GM19035 (cell line): ENCODE measurements around the gene TCF15.
"Not testable (repeated sequence)": the region's sequence is repeated elsewhere in the genome, so short reads cannot be mapped to it uniquely, and the experiment has no call there.

ENCODE experiments used
- ATAC-seq: cut with Tn5 transposase; IDR thresholded peaks from one replicate; pipeline ENCODE4 v1.9.1; 2021; ENCODE audit not compliant: unreplicated experiment

TCF15 gene

DNA sequence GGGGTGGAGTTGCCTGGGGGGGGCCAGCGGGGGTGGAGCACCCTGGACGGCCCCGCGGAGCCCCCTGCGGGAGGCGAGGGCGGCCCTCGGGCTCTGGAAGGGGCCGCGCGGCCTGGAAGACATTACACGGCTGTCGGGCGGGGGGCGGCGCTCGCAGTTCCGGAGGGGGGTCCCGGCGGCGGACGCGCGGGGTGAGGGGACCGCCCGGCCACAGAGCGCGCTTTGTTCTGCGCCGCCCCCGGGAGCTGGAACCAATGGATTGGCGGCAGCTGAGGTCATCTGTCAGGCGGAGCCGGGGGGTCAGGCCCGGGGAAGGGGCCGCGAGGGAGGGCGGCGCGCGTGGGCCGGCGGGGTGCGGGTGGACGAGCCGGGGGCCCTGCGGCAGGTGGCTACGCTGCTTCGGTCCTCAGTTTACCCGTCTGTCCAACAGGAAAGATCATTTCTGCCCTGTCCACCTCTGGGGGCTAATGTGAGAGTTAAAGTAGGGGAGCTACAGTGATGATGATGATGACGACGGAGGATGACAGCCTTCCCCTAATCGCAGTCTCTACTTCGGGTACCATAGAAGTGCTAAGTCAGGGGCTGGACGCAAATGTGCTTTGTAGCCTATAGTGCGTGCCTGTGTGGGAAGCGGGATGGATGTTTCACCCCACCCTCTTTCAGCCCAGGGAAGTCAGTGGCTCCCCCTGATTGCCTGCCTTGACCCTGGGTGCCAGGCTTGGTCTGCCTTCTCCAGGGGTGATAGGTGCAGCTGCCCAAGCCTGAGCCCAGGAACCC, 32.5 kb upstream of the TCF15 start:
- no peak for ATAC-seq

DNA sequence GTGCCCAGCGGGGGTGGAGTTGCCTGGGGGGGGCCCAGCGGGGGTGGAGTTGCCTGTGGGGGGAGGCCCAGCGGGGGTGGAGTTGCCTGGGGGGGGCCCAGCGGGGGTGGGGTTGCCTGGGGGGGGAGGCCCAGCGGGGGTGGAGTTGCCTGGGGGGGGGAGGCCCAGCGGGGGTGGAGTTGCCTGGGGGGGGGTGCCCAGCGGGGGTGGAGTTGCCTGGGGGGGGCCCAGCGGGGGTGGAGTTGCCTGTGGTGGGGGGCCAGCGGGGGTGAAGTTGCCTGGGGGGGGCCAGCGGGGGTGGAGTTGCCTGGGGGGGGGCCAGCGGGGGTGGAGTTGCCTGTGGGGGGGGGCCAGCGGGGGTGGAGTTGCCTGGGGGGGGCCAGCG, 31.9 kb upstream of the TCF15 start:
- not testable (repeated sequence) for ATAC-seq

DNA sequence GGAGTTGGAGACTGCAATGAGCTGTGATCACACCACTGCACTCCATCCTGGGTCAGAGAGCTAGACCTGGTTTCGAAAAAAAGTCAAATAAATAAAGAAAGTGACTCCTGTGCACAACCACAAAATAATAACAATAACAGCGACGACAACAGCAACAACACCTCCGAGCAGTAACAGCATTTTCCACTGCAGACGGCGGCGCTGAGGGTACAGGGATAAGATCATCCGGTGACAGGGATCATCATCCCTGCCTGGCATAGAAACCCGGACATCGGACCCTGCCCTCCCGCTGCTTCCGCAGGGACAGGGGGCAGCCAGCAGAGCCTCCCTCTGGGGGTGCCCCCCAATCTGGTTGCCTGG, 31.4 kb upstream of the TCF15 start:
- ATAC-seq, result no peak

DNA sequence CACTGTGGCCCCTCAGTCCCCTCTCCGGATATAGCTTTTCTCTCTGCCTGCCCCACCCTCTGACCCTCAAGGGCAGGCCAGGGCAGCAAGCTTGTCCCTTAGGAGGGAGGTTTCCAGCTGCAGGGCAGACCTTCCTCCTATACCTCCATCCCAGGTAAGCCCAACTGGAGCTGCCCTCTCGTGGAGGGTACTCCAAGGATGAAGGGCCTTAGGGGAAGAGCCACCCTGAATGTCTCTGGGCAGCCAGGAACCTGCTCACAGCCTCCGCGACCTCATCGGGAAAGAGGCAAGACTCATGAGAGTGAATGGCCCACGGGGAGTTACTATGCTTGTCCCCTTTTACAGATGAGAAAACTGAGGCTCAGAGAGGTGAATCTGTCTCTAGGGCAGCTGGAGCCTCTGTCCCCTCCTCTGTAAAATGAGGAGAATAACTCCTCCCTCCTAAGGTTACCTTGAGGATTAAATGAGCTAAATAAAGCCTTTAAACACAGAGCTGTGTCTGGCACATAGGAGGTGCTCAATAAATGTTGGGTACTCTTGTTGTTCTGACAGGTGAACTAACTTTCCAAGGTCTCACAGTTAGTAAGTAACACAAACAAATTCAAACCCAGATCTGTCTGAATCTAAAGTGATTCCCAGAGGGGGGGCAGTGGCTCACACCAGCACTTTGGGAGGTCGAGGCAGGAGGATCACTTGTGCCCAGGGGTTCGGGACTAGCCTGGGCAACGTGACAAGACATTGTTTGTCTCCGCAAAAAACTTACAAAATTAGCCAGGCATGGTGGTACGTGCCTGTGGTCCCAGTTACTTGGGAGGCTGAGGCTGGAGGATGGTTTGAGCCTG, 30.8 kb upstream of the TCF15 start:
- ATAC-seq, result no peak

DNA sequence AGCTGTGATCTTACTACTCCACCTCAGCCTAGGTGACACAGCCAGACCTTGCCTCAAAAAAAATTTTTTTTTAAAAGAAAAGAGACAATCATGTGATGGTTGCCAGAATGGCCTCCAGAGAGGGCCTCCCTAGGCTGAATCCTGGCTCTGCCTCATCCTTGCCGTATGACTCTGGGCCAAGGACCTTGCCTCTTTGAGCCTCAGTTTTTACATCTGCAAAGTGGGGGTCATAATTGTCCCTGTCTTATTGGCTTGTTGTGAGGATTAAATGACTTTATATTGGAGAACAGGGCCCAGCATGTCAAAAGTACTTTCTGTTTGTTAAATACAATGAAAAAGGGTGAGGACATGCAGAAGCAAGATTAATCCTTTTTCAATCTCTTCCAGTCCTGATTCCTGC, 28.5 kb upstream of the TCF15 start:
- ATAC-seq, result no peak

DNA sequence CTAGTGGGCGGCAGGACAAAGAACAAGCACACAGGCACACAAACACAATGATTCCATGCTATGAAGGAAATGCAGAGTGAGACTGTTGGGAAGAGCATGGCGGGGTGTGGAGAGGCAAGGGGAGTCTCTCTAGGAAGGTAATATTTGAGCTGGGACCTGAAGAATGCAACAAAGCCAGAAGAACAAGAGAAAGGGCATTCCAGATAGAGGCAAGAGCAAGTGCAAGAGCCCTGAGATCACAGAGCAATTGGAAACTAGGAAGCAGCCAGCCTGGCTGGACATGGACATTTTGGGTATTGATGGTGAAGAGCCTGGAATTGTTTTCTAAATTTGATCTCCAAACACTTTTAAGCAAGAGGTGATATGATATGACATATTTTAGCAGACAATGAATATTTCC, 27.4 kb upstream of the TCF15 start:
- no peak for ATAC-seq

DNA sequence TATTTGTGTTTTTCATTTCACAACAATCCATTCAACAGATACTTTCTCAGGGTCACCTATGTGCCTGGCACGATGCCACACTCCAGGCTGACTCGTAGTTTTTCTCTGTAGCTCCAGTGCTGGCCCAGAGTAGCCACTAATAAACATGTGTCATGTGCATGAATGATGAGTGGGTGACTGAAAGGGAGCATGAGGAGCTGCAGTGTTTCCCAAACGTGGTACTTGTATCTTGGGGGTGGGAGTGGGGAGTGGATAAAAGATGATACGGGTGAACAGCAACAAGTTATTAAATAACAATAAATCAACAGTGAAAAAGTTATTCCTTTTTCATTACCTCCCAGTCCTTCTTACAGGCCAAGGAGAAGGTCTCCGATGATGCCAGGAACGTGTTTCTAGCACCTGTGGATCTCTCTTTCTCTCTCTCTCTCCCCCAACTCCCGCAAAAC, 25.8 kb upstream of the TCF15 start:
- no peak for ATAC-seq

GRCh38 chr20:635028-635892, 25.2 kb upstream of the TCF15 start:
- ATAC-seq, result no peak

- ATAC-seq, result no peak
Observed at GRCh38 chr20:634148-634925, 24.2 kb upstream of the TCF15 start.

DNA sequence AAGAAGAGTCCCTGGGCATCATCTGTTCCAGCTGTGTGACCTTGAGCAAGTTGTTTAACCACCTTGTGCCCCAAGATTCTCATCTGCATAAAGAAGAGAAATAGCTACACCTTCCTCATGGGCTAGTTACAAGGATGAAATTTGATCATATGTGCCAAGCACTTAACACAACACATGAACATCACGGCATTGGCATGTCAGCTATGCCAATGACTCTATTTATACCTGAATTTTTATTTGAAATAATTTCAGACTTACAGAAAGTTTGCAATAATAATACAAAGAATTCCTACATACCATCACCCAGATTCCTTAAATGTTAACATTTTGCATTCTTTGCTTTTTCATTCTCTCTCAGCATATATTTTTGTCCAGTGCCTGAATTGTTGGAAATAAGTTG, 21.0 kb upstream of the TCF15 start:
- no peak for ATAC-seq

DNA sequence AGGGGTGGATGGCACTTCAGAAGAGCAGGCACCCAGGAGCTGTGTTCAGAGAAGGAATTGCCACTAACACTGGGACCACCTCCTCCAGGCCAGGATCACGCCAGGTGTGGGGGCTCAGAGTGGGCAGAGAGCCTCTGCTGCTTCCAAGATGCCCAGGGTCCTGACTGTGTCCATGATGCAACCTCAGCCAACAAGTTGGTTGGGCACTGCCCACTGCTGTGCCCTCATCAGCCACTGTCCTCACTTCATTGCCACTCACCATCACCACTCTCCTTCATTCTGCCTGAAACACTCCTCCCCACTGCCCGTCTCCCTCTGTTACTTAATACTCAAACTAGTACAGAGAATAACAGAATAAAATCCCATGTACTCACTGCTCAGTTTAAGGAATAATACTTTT, 16.5 kb upstream of the TCF15 start:
- no peak for ATAC-seq

- ATAC-seq, result no peak
Observed at GRCh38 chr20:625360-625932, 15.3 kb upstream of the TCF15 start.

DNA sequence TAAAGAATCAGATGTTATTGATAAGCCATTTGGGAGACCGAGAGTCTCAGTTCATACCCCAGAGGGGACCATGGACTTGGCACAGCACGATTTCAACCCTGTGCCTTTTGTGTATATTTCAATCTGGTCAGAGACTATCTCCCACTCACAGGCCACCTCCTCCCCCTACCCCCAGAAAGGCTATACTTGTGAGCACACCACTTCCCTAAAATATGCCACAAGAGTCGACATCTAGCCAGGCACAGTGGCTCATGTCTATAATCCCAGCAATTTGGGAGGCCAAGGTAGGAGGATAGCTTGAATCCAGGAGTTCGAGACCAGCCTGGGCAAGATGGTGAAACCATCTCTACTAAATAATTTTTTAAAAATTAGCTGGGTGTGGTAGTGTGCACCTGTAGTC, 13.6 kb upstream of the TCF15 start:
- ATAC-seq, result no peak

- ATAC-seq, result no peak
Observed at GRCh38 chr20:623021-623420, 12.9 kb upstream of the TCF15 start.

- no peak for ATAC-seq
Observed at GRCh38 chr20:622161-622560, 12.1 kb upstream of the TCF15 start.

- ATAC-seq, result no peak
Observed at GRCh38 chr20:621125-621756, 11.1 kb upstream of the TCF15 start.

DNA sequence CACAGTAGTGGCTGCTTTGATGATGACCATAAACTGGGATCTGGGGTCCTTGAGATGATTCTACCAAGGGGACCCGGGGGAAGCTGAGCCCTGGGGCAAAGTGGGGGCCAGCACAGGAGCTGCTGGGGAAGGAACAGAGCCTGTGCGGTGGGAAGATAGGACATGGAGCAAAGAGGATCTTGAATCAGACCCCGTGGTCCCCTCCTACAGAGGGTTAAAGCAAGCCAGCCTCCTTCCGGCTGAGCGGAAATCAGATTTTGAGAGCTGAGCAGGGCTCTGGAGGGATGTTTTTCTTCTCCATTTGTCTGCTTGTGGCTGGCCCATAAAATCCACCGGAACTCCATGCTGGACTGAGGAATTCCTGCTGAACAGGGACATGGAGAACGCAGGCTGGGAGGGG, 10.1 kb upstream of the TCF15 start:
- ATAC-seq, result no peak

GRCh38 chr20:618980-619379, 8.9 kb upstream of the TCF15 start:
- ATAC-seq, result no peak

DNA sequence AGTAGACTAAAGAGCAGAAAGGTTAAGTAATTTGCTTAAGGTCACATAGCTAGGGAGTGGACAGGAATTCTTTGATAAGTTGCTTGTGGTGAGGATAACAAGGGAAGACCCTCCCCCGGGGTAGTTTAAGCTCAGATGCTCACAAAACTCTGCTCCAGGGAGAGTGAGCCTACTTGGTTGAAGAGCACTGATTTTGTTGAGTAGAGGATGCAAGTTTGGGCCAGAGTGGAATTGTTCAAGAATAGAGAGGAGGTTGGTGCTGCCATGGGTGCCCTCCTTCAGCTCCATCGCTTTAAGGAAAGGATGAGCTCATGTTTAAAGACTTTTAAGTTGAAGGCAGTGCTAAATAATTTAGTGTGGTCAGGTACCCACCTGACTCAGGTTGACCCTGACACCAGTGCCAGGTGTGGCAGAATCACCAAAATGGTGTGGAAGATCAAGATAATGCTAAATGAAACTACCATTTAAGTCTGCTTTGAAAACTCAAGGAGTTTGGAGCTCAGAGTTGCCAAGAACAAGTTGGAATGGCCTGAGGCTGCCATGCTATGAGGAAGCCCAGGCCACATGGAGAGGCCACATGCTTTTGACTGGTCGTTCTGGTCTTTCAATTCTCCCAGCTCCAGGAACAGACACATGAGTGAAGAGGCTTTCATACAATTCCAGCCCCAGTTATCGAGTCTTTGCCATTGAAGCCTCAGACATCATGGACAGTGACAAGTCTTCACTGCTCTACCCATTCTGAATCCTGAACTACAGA, 8.0 kb upstream of the TCF15 start:
- no peak for ATAC-seq
